ENCODE data around the gene VTN. TPM values are rescaled to one million over a fixed set of nuclear protein-coding genes. Genes with fewer than 3 reads are reported as not detected.

Gene VTN
- total and polyA plus RNA-seq, 2 experiments from 2014 or later, result 0.16 TPM; not detected in 1

DNA sequence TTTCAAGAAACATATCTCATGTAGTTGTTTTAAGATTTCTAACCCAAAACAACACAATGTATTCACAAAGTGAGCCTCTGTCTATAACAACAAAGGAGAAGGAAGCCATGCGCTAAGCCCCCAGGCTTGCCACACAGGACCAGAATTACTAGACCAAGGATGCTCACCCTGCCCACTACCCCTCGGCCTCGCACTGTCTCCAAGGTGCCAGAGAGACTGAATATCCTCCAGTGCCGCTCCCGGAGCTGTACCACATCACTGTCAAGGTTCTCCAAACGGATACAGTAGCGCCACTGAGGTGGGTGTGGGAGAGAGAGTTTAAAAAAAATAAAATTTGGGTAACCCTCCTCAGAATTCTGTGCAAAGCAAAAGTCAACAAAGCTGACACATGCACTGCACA, 19.8 kb downstream of the VTN start:
- Histone ChIP-seq H3K4me1 (ENCODE audit: insufficient read depth) (no peaks in the 10 kb centered on the region; the same call in 1 of the 2 replicates), H3K4me3 (no peak overlapping the region), H3K27ac (ENCODE audit: low read depth) (no peak overlapping the region), H3K9me2 (ENCODE audit: insufficient read depth) (no peaks in the 10 kb centered on the region), H3K36me3 (ENCODE audit: insufficient read depth) (peaks cover 21% of the 10 kb centered on the region; the same call in 1 of the 2 replicates), H3K4me2 (no peak overlapping the region), H3K79me2 (replicated peaks; ENCODE audit: insufficient read depth) (no peaks in the 10 kb centered on the region; the same call in 1 of the 2 replicates), H2AFZ (no peak overlapping the region), H3K27me3 (ENCODE audit: insufficient read depth) (no peaks in the 10 kb centered on the region), H3F3A (replicated peaks; ENCODE audit: low read depth) (no peaks in the 10 kb centered on the region; the same call in 1 of the 2 replicates), H4K20me1 (replicated peaks; ENCODE audit: insufficient read depth) (peaks cover 14% of the 10 kb centered on the region; the same call in 1 of the 2 replicates)
- DNase-seq (ENCODE audit: low spot score) (no peak), ATAC-seq (no peak)
- H3K4me1 Mint-ChIP-seq, result peaks cover 16% of the 10 kb centered on the region
- no peaks in the 10 kb centered on the region for H3K9me3 Mint-ChIP-seq
- peaks cover 80% of the 10 kb centered on the region for H3K36me3 Mint-ChIP-seq (ENCODE audit: low read depth)
- peaks cover 7% of the 10 kb centered on the region for H3K27me3 Mint-ChIP-seq (ENCODE audit: insufficient read depth, low read depth, poor library complexity)
- TF ChIP-seq STAT1 (IDR thresholded peaks at IDR 0.05; ENCODE audit: unreplicated experiment) (no peak), NANOG (IDR thresholded peaks at IDR 0.05; ENCODE audit: borderline replicate concordance) (no peak), ETS1 (IDR thresholded peaks at IDR 0.05) (no peak), ZNF462 (CRISPR knock-in tag; IDR thresholded peaks at IDR 0.05) (no peak), EZH2phosphoT487 (IDR thresholded peaks at IDR 0.05; ENCODE audit: unreplicated experiment) (no peak), POLR2AphosphoS5 (IDR thresholded peaks at IDR 0.05; ENCODE audit: low read depth) (no peak), ZNF331 (CRISPR knock-in tag; IDR thresholded peaks at IDR 0.05; ENCODE audit: low read depth) (no peak), CREB1 (CRISPR knock-in tag; IDR thresholded peaks at IDR 0.05; ENCODE audit: low read depth) (no peak), JUNB (IDR thresholded peaks at IDR 0.05; ENCODE audit: unreplicated experiment) (no peak), ZNF114 (CRISPR knock-in tag; IDR thresholded peaks at IDR 0.05) (no peak), EZH2 (IDR thresholded peaks at IDR 0.05; ENCODE audit: low read depth, unreplicated experiment) (no peak), REST (IDR thresholded peaks at IDR 0.05; ENCODE audit: unreplicated experiment) (no peak)
- TF ChIP-seq, protein P1, sequence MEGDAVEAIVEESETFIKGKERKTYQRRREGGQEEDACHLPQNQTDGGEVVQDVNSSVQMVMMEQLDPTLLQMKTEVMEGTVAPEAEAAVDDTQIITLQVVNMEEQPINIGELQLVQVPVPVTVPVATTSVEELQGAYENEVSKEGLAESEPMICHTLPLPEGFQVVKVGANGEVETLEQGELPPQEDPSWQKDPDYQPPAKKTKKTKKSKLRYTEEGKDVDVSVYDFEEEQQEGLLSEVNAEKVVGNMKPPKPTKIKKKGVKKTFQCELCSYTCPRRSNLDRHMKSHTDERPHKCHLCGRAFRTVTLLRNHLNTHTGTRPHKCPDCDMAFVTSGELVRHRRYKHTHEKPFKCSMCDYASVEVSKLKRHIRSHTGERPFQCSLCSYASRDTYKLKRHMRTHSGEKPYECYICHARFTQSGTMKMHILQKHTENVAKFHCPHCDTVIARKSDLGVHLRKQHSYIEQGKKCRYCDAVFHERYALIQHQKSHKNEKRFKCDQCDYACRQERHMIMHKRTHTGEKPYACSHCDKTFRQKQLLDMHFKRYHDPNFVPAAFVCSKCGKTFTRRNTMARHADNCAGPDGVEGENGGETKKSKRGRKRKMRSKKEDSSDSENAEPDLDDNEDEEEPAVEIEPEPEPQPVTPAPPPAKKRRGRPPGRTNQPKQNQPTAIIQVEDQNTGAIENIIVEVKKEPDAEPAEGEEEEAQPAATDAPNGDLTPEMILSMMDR (conservative IDR thresholded peaks at IDR 0.05; ENCODE audit: low read depth in 2 of 2), result no peak
- no peak overlapping the region for H3K27ac Mint-ChIP-seq
- H3K4me3 Mint-ChIP-seq, result no peak overlapping the region

All from GM23338 (cell line).